ENCODE results near the gene LRRC7. TPM values are rescaled to one million over a fixed set of nuclear protein-coding genes. Genes with fewer than 3 reads are reported as not detected.

LRRC7 gene
- polyA plus RNA-seq, 1 experiment: 0.22 TPM

GRCh38 chr1:69568421-69569174, 876 bp downstream of the LRRC7 start:
- H3K36me3 ChIP-seq (ENCODE audit: control insufficient read depth, insufficient read depth, low read length): no peaks in the 10 kb centered on the region
- CTCF ChIA-PET: no interaction called here
- TF ChIP-seq, protein P1, sequence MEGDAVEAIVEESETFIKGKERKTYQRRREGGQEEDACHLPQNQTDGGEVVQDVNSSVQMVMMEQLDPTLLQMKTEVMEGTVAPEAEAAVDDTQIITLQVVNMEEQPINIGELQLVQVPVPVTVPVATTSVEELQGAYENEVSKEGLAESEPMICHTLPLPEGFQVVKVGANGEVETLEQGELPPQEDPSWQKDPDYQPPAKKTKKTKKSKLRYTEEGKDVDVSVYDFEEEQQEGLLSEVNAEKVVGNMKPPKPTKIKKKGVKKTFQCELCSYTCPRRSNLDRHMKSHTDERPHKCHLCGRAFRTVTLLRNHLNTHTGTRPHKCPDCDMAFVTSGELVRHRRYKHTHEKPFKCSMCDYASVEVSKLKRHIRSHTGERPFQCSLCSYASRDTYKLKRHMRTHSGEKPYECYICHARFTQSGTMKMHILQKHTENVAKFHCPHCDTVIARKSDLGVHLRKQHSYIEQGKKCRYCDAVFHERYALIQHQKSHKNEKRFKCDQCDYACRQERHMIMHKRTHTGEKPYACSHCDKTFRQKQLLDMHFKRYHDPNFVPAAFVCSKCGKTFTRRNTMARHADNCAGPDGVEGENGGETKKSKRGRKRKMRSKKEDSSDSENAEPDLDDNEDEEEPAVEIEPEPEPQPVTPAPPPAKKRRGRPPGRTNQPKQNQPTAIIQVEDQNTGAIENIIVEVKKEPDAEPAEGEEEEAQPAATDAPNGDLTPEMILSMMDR (IDR thresholded peaks at IDR 0.05; ENCODE audit: insufficient read depth, low read depth, low read length): no peak
- peak overlapping the region; percentile 42 for H3K4me3 ChIP-seq (ENCODE audit: low read depth, low read length)
- POLR2A ChIA-PET: no interaction called here
- DNase-seq (ENCODE audit: low read depth): no peak
- peaks cover 14% of the 10 kb centered on the region for H3K27me3 ChIP-seq (ENCODE audit: control insufficient read depth, insufficient read depth, low read length)

GRCh38 chr1:69569175-69569541, 1.4 kb downstream of the LRRC7 start:
- POLR2A ChIA-PET: no interaction called here
- Histone ChIP-seq H3K4me3 (ENCODE audit: low read depth, low read length) (no peak overlapping the region), H3K36me3 (ENCODE audit: control insufficient read depth, insufficient read depth, low read length) (no peaks in the 10 kb centered on the region), H3K27me3 (ENCODE audit: control insufficient read depth, insufficient read depth, low read length) (peaks cover 14% of the 10 kb centered on the region)
- CTCF ChIA-PET: no interaction called here
- no peak for DNase-seq (ENCODE audit: low read depth)
- TF ChIP-seq, protein P1 (IDR thresholded peaks at IDR 0.05; ENCODE audit: insufficient read depth, low read depth, low read length): no peak

GRCh38 chr1:69569576-69570328, 2.0 kb downstream of the LRRC7 start:
- H3K27me3 ChIP-seq (ENCODE audit: control insufficient read depth, insufficient read depth, low read length): peaks cover 14% of the 10 kb centered on the region
- no peak for DNase-seq (ENCODE audit: low read depth)
- CTCF ChIA-PET: no interaction called here

GRCh38 chr1:69570356-69570755, 2.6 kb downstream of the LRRC7 start:
- H3K27me3 ChIP-seq (ENCODE audit: control insufficient read depth, insufficient read depth, low read length): peaks cover 14% of the 10 kb centered on the region
- no peak overlapping the region for H3K4me3 ChIP-seq (ENCODE audit: low read depth, low read length)
- TF ChIP-seq, protein P1 (IDR thresholded peaks at IDR 0.05; ENCODE audit: insufficient read depth, low read depth, low read length): no peak
- no peaks in the 10 kb centered on the region for H3K36me3 ChIP-seq (ENCODE audit: control insufficient read depth, insufficient read depth, low read length)
- DNase-seq (ENCODE audit: low read depth): no peak
- ChIA-PET POLR2A (no interaction called here), CTCF (no interaction called here)

More at GRCh38 chr1:69569576-69570328, 2.0 kb downstream of the LRRC7 start:
- Histone ChIP-seq H3K36me3 (ENCODE audit: control insufficient read depth, insufficient read depth, low read length) (no peaks in the 10 kb centered on the region), H3K4me3 (ENCODE audit: low read depth, low read length) (no peak overlapping the region)
- POLR2A ChIA-PET: no interaction called here
- TF ChIP-seq, protein P1 (IDR thresholded peaks at IDR 0.05; ENCODE audit: insufficient read depth, low read depth, low read length): no peak

GRCh38 chr1:69572921-69573320, 5.2 kb downstream of the LRRC7 start:
- TF ChIP-seq, protein P1 (IDR thresholded peaks at IDR 0.05; ENCODE audit: insufficient read depth, low read depth, low read length): no peak
- no peaks in the 10 kb centered on the region for H3K36me3 ChIP-seq (ENCODE audit: control insufficient read depth, insufficient read depth, low read length)
- DNase-seq (ENCODE audit: low read depth): no peak
- H3K4me3 ChIP-seq (ENCODE audit: low read depth, low read length): no peak overlapping the region
- ChIA-PET CTCF (no interaction called here), POLR2A (no interaction called here)
- H3K27me3 ChIP-seq (ENCODE audit: control insufficient read depth, insufficient read depth, low read length): peaks cover 14% of the 10 kb centered on the region
